Left ventricle myocardium superior (tissue), 1 donor: Measurements from ENCODE around the gene RING1. TPM values are rescaled to one million over a fixed set of nuclear protein-coding genes. Genes with fewer than 3 reads are reported as not detected.
"Not testable (repeated sequence)": the region's sequence is repeated elsewhere in the genome, so short reads cannot be mapped to it uniquely, and the experiment has no call there.

Source experiments
- ATAC-seq: fragments of 200-7000 bp; cut with Tn5 transposase; one replicate; pipeline ENCODE4 v1.9.1; 2020; ENCODE audit warnings: mild to moderate bottlenecking, moderate library complexity
- DNase-seq: peaks from one replicate; pipeline ENCODE4 v3.0.0-alpha.2; 2020
- intact Hi-C: fragments of 100-400 bp; cut with micrococcal nuclease; formaldehyde crosslinking; loops from one replicate; pipeline ENCODE4 v1.11.0; 2022
- total RNA-seq: library from RNA; stranded (reverse); fragmentation: NEBNext Ultra II Directional; extraction: Animal tissue kit (Norgen Biotek cat#: 25700); gene quantifications from one replicate; pipeline ENCODE4 v1.2.1, GENCODE V29; 2021
- donor health status: DM: no; HTN: yes; CAD: no; lungs with severe emphysema.

Gene RING1
- total RNA-seq, 1 donor from 2014 or later: 30.1 TPM

- intact Hi-C loops: no loop called here
- DNase-seq: no peak
- ATAC-seq: no peak
Observed at GRCh38 chr6:33217681-33218080, 9.4 kb downstream of the RING1 start.

- ATAC-seq, intact Hi-C loops, DNase-seq: not testable (repeated sequence)
Observed at GRCh38 chr6:33226503-33227120, 18.3 kb downstream of the RING1 start.

GRCh38 chr6:33235221-33235634 is 26.9 kb downstream of the RING1 start:
- intact Hi-C loops: no loop called here
- DNase-seq: no peak
- no peak for ATAC-seq

GRCh38 chr6:33236328-33236727 is 28.0 kb downstream of the RING1 start:
- intact Hi-C loops: no loop called here
- DNase-seq (no peak), ATAC-seq (no peak)

GRCh38 chr6:33236852-33237251 is 28.6 kb downstream of the RING1 start:
- DNase-seq (no peak), ATAC-seq (no peak)
- intact Hi-C loops: no loop called here

- intact Hi-C loops: no loop called here
- DNase-seq (no peak), ATAC-seq (no peak)
Observed at GRCh38 chr6:33237741-33238140, 29.4 kb downstream of the RING1 start.

GRCh38 chr6:33241968-33242367 is 33.7 kb downstream of the RING1 start:
- ATAC-seq: no peak
- no peak for DNase-seq
- intact Hi-C loops: loop anchor here (10.0 kb wide), 1 partner anchor 227 kb away; no protein-coding TSS in a partner anchor

GRCh38 chr6:33243476-33243875 is 35.2 kb downstream of the RING1 start:
- DNase-seq (no peak), ATAC-seq (no peak)
- intact Hi-C loops: loop anchor here (10.0 kb wide), 1 partner anchor 229 kb away; no protein-coding TSS in a partner anchor

GRCh38 chr6:33247977-33248642 is 39.8 kb downstream of the RING1 start:
- ATAC-seq (peak; percentile 76), DNase-seq (peak; percentile 91)
- intact Hi-C loops: loop anchor here (5.0 to 10.0 kb wide), 2 partner anchors 86 to 233 kb away; no protein-coding TSS in a partner anchor

- ATAC-seq: peak; percentile 18
- intact Hi-C loops: loop anchor here (5.0 to 10.0 kb wide), 2 partner anchors 86 to 234 kb away; no protein-coding TSS in a partner anchor
- DNase-seq: no peak
Observed at GRCh38 chr6:33248643-33248931, 40.3 kb downstream of the RING1 start.

GRCh38 chr6:33248932-33249731 is 40.8 kb downstream of the RING1 start:
- DNase-seq (peak; percentile 97), ATAC-seq (peak; percentile 96)
- intact Hi-C loops: loop anchor here (5.0 to 10.0 kb wide), 2 partner anchors 87 to 234 kb away; no protein-coding TSS in a partner anchor

GRCh38 chr6:33249732-33250630 is 41.7 kb downstream of the RING1 start:
- DNase-seq (peak; percentile 32), ATAC-seq (peak; percentile 3)
- intact Hi-C loops: loop anchor here (5.0 to 10.0 kb wide), 2 partner anchors 88 to 235 kb away; no protein-coding TSS in a partner anchor

GRCh38 chr6:33250731-33251130 is 42.4 kb downstream of the RING1 start:
- intact Hi-C loops: no loop called here
- DNase-seq: no peak
- ATAC-seq: no peak

GRCh38 chr6:33251395-33252012 is 43.2 kb downstream of the RING1 start:
- intact Hi-C loops: no loop called here
- DNase-seq: no peak
- ATAC-seq: no peak

- DNase-seq (no peak), ATAC-seq (no peak)
- intact Hi-C loops: no loop called here
Observed at GRCh38 chr6:33252759-33253158, 44.5 kb downstream of the RING1 start.

GRCh38 chr6:33254591-33254990 is 46.3 kb downstream of the RING1 start:
- DNase-seq (no peak), ATAC-seq (no peak)
- intact Hi-C loops: no loop called here

- DNase-seq: no peak
- intact Hi-C loops: no loop called here
- ATAC-seq: no peak
Observed at GRCh38 chr6:33259032-33259431, 50.7 kb downstream of the RING1 start.
